ENCODE data around the gene SETD9. TPM values are rescaled to one million over a fixed set of nuclear protein-coding genes. Genes with fewer than 3 reads are reported as not detected.

The SETD9 gene
- total RNA-seq, 1 donor from 2014 or later, result 10.3 TPM

GRCh38 chr5:56964173-56964572, 54.8 kb downstream of the SETD9 start:
- H3K36me3 ChIP-seq (ENCODE audit: control insufficient read depth, insufficient read depth, low read length), result no peaks in the 10 kb centered on the region
- H3K4me3 ChIP-seq (ENCODE audit: low read depth, low read length), result no peak overlapping the region
- peaks cover 12% of the 10 kb centered on the region for H3K27me3 ChIP-seq (ENCODE audit: control insufficient read depth, insufficient read depth, low read length)
- no peak for TF ChIP-seq CTCF (IDR thresholded peaks at IDR 0.05; ENCODE audit: insufficient read depth, low read length, severe bottlenecking)
- DNase-seq (ENCODE audit: low read depth) (peak; percentile 60), FAIRE-seq (no peak)

Other genes with a start within 250 kb of the SETD9 start
- 9.3 and 10.3 TPM in 2 replicates for gene MAP3K1, start 94.0 kb upstream of the SETD9 start, total RNA-seq
- 18.2 and 32.9 TPM in 2 replicates for gene MIER3, start 42.5 kb downstream of the SETD9 start, total RNA-seq